ENCODE measurements around the gene ABCC8.

GRCh38 chr11:17385492-17385891, 91.2 kb downstream of the ABCC8 start:
- TF ChIP-seq E2F6 (IDR thresholded peaks at IDR 0.05) = no peak
- no peak for TF ChIP-seq CTCF (IDR thresholded peaks at IDR 0.05; ENCODE audit: control extremely low read depth in 1 of 3, insufficient read depth in 1 of 3, low read depth in 1 of 3, low read length in 3 of 3)
- TF ChIP-seq POLR2A (IDR thresholded peaks at IDR 0.05; ENCODE audit: control extremely low read depth in 1 of 2, low read depth in 2 of 2, low read length in 2 of 2) = no peak
- no peak for TF ChIP-seq SIN3A (conservative IDR thresholded peaks at IDR 0.05 in 1 of 2, IDR thresholded peaks at IDR 0.05 in 1 of 2; ENCODE audit: low read depth in 1 of 2, low read length in 2 of 2)
- TF ChIP-seq POLR2AphosphoS5 (IDR thresholded peaks at IDR 0.05; ENCODE audit: low read depth, low read length) = no peak
- TF ChIP-seq EZH2 (IDR thresholded peaks at IDR 0.05; ENCODE audit: low read depth, low read length, severe bottlenecking) = no peak
- TF ChIP-seq BRCA1 (IDR thresholded peaks at IDR 0.05; ENCODE audit: low read depth, low read length) = no peak
- TF ChIP-seq ZNF274 (IDR thresholded peaks at IDR 0.05; ENCODE audit: borderline replicate concordance, extremely low read depth, low read length) = no peak
- no peak for TF ChIP-seq BCL11A (IDR thresholded peaks at IDR 0.05; ENCODE audit: low read depth in 2 of 2, low read length in 2 of 2)
- TF ChIP-seq PHF8 (conservative IDR thresholded peaks at IDR 0.05; ENCODE audit: low read depth, low read length) = no peak
- no peak for TF ChIP-seq GABPA (IDR thresholded peaks at IDR 0.05; ENCODE audit: borderline replicate concordance, insufficient read depth, low read length)
- TF ChIP-seq, protein P1, sequence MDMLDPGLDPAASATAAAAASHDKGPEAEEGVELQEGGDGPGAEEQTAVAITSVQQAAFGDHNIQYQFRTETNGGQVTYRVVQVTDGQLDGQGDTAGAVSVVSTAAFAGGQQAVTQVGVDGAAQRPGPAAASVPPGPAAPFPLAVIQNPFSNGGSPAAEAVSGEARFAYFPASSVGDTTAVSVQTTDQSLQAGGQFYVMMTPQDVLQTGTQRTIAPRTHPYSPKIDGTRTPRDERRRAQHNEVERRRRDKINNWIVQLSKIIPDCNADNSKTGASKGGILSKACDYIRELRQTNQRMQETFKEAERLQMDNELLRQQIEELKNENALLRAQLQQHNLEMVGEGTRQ (IDR thresholded peaks at IDR 0.05; ENCODE audit: low read length) = no peak
